GM23248 (cell line): ENCODE results near the gene UGT2B11.
"Not testable (repeated sequence)": the region's sequence is repeated elsewhere in the genome, so short reads cannot be mapped to it uniquely, and the experiment has no call there.

Experiments used
- EZH2 ChIP-seq: fragments of 200-600 bp; sonication (generic); IDR thresholded peaks from 2 replicates; pipeline ENCODE4 v1.6.1; 2018; ENCODE audit warnings: antibody characterized with exemption, mild to moderate bottlenecking; ENCODE audit not compliant: insufficient read depth, poor library complexity, severe bottlenecking
- EZH2phosphoT487 ChIP-seq: fragments of 200-600 bp; sonication (generic); IDR thresholded peaks from 2 replicates; pipeline ENCODE4 v1.6.1; 2018; ENCODE audit warnings: antibody characterized with exemption, moderate library complexity, mild to moderate bottlenecking, low read depth; ENCODE audit not compliant: insufficient read depth

- not testable (repeated sequence) for TF ChIP-seq EZH2, EZH2phosphoT487
Measured at GRCh38 chr4:69169171-69169570, 45.4 kb downstream of the UGT2B11 start.
